Sigmoid colon (tissue), 7 donors: ENCODE results near the gene SCARF1. TPM values are rescaled to one million over a fixed set of nuclear protein-coding genes. Genes with fewer than 3 reads are reported as not detected.
"Not testable (repeated sequence)": the region's sequence is repeated elsewhere in the genome, so short reads cannot be mapped to it uniquely, and the experiment has no call there.

Experiments
- DNase-seq: peaks from one replicate; pipeline ENCODE4 v3.0.0-alpha.2; 2019
- H3K27ac ChIP-seq, 4 donors: fragments of 200-600 bp; sonication (generic); one replicate each; pipeline ENCODE4 v1.5.1; 2016 to 2019; ENCODE audit warnings: mild to moderate bottlenecking in 1 of 4
- H3K27me3 ChIP-seq, 3 donors: fragments of 200-600 bp; sonication (generic); one replicate each; pipeline ENCODE4 v1.5.1; 2019; ENCODE audit warnings: mild to moderate bottlenecking in 1 of 3
- H3K36me3 ChIP-seq, 4 donors: fragments of 200-600 bp; sonication (generic); one replicate each; pipeline ENCODE4 v1.5.1; 2016 to 2019
- H3K4me1 ChIP-seq, 4 donors: fragments of 200-600 bp; sonication (generic); one replicate each; pipeline ENCODE4 v1.5.1; 2017 to 2019
- H3K4me3 ChIP-seq, 4 donors: fragments of 200-600 bp; sonication (generic); one replicate each; pipeline ENCODE4 v1.5.1; 2017 to 2019; ENCODE audit warnings: mild to moderate bottlenecking in 2 of 4, moderate library complexity in 1 of 4
- H3K9me3 ChIP-seq, 4 donors: fragments of 200-600 bp in 3 of 4; sonication (generic) in 3 of 4; one replicate each; pipeline versions ENCODE4 v1.5.1 to v1.6.1; 2013 to 2019
- EP300 ChIP-seq, 4 donors: sonication (generic); formaldehyde crosslinking; IDR thresholded peaks; one replicate each; pipeline ENCODE4 v1.6.1; 2017; ENCODE audit warnings: antibody characterized with exemption in 4 of 4
- POLR2A ChIP-seq, 2 donors: fragments of 450-650 bp; IDR thresholded peaks; one replicate each; pipeline ENCODE4 v1.6.1; 2016; ENCODE audit warnings: antibody characterized with exemption in 2 of 2, mild to moderate bottlenecking in 2 of 2, moderate library complexity in 2 of 2
- POLR2AphosphoS5 ChIP-seq, 4 donors: sonication (generic); formaldehyde crosslinking; IDR thresholded peaks; one replicate each; pipeline ENCODE4 v1.6.1; 2017; ENCODE audit warnings: antibody characterized with exemption in 4 of 4
- WGBS, 2 donors: extraction: QIAGEN DNeasy Blood & Tissue Kit; methylation state at CpG; one replicate each; pipeline ENCODE4 v1.1.7; 2013; 5-methylcytosine and 5-hydroxymethylcytosine counted together
- intact Hi-C: fragments of 100-400 bp; cut with DNase I; formaldehyde crosslinking; loops from one replicate; pipeline ENCODE4 v1.15.1; 2023
- polyA plus RNA-seq, 3 donors: library from polyadenylated mRNA; stranded (reverse); fragments of 200-250 nt; gene quantifications; one replicate each; pipeline ENCODE4 v1.2.3, GENCODE V29; 2013
- total RNA-seq, 4 donors: library from RNA; depleted of rRNA; stranded (reverse); fragments of >200 nt; gene quantifications; one replicate each; pipeline ENCODE4 v1.1.0, GENCODE V29; 2016
- TF ChIP-seq, protein P1 (sequence below), 4 experiments: fragments of 450-650 bp in 3 of 4; fragments of 200-600 bp in 1 of 4; IDR thresholded peaks; one replicate each; pipeline ENCODE4 v1.5.1; 2016 to 2019; ENCODE audit warnings: antibody characterized with exemption in 4 of 4, mild to moderate bottlenecking in 3 of 4, moderate library complexity in 2 of 4
- donor health status: healthy with polysubstance abuse.
- donor health status: Bipolar disorder and iron deficiency.
- donor health status: healthy.

The SCARF1 gene
- total and polyA plus RNA-seq, 7 donors: 2.1 to 10.2 (median 5.4) TPM

DNA sequence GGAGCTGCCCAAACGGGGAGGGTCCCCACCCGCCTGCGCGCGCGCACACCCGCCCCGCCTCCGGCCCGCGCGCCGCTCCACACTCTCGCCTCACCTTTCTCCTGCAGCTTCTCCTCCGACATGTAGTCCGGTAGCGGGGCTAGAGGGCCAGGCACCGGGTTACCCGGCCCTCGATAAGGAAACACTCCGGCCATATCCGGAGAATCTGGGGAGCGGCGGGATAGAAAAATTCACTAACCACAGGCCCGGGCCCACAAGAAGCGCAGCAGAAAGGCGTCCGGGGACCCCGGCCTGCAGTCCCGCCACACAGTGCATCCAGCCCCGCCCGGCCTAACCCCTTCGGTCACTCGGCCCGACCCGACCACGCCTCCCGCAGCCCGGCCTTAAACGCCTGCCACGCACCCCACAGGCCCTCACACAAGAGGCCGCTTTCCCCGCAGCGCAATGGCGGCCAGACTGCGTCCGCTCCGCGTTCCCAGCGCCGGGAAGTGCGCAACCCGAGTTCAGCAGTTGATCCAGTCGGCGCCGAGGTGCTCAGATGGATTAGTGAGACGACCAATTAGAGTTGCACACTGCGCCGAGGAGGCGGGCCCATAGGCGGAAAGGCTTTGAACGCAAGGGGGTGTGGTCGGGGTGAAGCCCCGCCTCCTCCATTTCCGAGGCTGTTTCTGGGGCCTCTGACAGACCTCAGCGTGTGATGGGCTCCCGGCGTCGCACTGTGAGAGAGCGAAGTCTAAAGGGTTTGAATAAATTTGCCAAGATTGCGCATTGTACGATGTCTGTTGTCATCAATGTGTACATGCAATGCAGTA, 39.1 kb upstream of the SCARF1 start, which contains the start of gene PRPF8:
Gene PRPF8, minus strand, starts transcription at position 490 of the 812 bp plus-strand sequence. Its CDS starts 296 bp downstream, at position 194.
- WGBS, 2 donors: 0% methylated on average over 72 of the region's 72 CpGs
- intact Hi-C loops: loop anchor here (1.0 to 2.0 kb wide), 2 partner anchors 26 to 35 kb away; partner anchors contain the start of genes RILP and TLCD2

DNA sequence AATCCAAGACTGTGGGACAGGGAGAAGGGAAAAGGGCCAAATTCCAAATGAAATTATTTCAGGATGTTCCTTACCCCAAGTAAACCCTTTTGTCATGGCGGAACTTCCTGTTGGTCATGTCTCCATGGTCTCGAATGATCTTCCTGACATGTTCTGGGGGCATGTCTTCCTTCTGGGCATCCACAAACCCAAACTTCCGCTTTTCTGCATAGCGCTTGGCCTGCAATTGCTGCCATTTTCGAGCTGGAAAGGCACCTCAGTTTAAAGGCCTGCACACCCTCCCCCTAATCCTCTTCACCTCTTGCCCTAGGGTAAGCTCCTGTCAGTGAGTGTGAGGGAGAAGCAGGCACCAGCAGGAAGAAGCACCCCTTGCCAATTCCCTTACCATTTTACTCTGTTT, 37.9 kb upstream of the SCARF1 start:
- Histone ChIP-seq H3K36me3 (peaks cover 34 to 50% (median 39%) of the 10 kb centered on the region in 4 donors), H3K4me1 (peaks cover 0 to 28% (median 26%) of the 10 kb centered on the region in 4 donors), H3K4me3 (peak overlapping the region; percentile 82 to 97 (median 90)), H3K27me3 (no peaks in the 10 kb centered on the region), H3K9me3 (no peaks in the 10 kb centered on the region), H3K27ac (peak overlapping the region; percentile 91 to 98 (median 96))
- WGBS, 2 donors: 78 to 80% methylated on average over 5 of the region's 5 CpGs
- TF ChIP-seq, protein P1, sequence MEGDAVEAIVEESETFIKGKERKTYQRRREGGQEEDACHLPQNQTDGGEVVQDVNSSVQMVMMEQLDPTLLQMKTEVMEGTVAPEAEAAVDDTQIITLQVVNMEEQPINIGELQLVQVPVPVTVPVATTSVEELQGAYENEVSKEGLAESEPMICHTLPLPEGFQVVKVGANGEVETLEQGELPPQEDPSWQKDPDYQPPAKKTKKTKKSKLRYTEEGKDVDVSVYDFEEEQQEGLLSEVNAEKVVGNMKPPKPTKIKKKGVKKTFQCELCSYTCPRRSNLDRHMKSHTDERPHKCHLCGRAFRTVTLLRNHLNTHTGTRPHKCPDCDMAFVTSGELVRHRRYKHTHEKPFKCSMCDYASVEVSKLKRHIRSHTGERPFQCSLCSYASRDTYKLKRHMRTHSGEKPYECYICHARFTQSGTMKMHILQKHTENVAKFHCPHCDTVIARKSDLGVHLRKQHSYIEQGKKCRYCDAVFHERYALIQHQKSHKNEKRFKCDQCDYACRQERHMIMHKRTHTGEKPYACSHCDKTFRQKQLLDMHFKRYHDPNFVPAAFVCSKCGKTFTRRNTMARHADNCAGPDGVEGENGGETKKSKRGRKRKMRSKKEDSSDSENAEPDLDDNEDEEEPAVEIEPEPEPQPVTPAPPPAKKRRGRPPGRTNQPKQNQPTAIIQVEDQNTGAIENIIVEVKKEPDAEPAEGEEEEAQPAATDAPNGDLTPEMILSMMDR (IDR thresholded peaks at IDR 0.05): no peak
- TF ChIP-seq POLR2AphosphoS5 (IDR thresholded peaks at IDR 0.05) (no peak), EP300 (IDR thresholded peaks at IDR 0.05) (no peak), POLR2A (IDR thresholded peaks at IDR 0.05) (no peak)
- no peak for DNase-seq
- intact Hi-C loops: no loop called here

More for the DNA sequence above, 39.1 kb upstream of the SCARF1 start, which contains the start of gene PRPF8:
- H3K36me3 ChIP-seq: peaks cover 23 to 38% (median 28%) of the 10 kb centered on the region in 4 donors
- no peaks in the 10 kb centered on the region for H3K9me3 ChIP-seq
- H3K4me3 ChIP-seq: peak within 1 kb of the TSS; percentile 82 to 97 (median 90)
- H3K27me3 ChIP-seq: no peaks in the 10 kb centered on the region
- DNase-seq: peak; percentile 99
- H3K27ac ChIP-seq: peak within 1 kb of the TSS; percentile 91 to 98 (median 96)
- TF ChIP-seq, protein P1 (IDR thresholded peaks at IDR 0.05): no peak
- TF ChIP-seq POLR2AphosphoS5 (IDR thresholded peaks at IDR 0.05): peak; percentile 100
- peak; percentile 98 for TF ChIP-seq POLR2A (IDR thresholded peaks at IDR 0.05)
- H3K4me1 ChIP-seq: peaks cover 0 to 28% (median 26%) of the 10 kb centered on the region in 4 donors

DNA sequence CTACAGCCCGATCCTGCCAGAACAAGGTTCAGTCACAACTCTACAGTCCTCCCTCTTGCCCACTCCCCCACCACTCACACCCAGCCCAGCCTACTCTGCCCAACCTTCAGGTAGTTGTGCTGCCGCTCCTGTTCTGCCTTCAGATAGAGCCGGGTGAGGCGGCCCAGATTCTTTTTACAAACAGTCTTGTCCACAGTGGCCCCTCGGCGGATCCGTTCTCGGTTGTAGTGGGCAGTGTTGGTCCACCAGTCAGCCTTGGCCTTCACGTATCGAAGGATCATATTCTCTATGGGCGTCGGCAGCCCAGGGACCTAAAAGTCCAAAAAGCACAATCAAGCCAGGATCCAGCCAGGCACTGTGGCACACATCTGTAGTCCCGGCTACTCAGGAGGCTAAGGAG, 30.9 kb upstream of the SCARF1 start:
- no peak overlapping the region for H3K27ac ChIP-seq
- H3K9me3 ChIP-seq: no peaks in the 10 kb centered on the region
- peaks cover 87 to 100% (median 97%) of the 10 kb centered on the region in 4 donors for H3K36me3 ChIP-seq
- H3K27me3 ChIP-seq: no peaks in the 10 kb centered on the region
- H3K4me1 ChIP-seq: no peaks in the 10 kb centered on the region
- WGBS, 2 donors: 92 to 97% methylated on average over 13 of the region's 13 CpGs
- intact Hi-C loops: no loop called here
- TF ChIP-seq, protein P1 (IDR thresholded peaks at IDR 0.05): no peak
- TF ChIP-seq POLR2A (IDR thresholded peaks at IDR 0.05): no peak
- no peak for TF ChIP-seq POLR2AphosphoS5 (IDR thresholded peaks at IDR 0.05)
- no peak for TF ChIP-seq EP300 (IDR thresholded peaks at IDR 0.05)
- no peak for DNase-seq
- H3K4me3 ChIP-seq: no peak overlapping the region

DNA sequence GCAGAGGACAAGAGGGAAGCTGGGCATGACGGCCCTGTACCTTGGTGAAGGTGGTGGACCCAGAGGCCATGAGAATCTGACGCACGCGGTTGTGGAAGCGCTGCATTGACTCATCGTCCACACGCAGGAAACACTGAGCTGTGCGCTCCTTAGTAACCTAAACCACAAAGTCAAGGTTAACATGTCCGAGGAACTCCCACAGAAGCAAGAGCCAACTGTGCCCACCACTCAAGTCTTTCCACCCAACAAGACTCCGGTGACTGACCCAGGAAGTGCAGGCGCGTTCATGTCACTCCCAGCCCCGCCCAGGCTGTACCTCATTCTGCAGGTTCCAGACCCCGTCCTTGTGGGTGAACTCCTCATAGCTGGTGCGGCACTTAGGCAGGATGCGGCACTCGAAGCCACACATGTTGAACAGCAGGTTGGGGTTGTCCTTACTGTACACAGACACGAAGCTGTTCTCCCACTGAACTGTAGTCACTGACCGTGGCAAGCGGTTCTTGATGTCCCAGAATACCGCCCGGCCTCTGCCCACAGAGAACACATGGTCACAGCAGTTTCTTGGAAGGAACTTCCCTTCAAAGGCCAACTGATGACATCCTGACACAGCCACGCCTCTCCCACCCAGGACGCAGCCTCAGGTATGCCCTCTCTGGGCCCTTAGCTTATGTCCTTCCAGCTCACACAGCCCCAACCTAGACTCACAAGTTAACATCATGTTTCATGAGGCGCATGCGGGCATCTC, 27.7 kb upstream of the SCARF1 start:
- Histone ChIP-seq H3K27ac (no peak overlapping the region), H3K9me3 (no peaks in the 10 kb centered on the region), H3K27me3 (no peaks in the 10 kb centered on the region), H3K4me1 (peaks cover 0 to 19% (median 14%) of the 10 kb centered on the region in 4 donors), H3K4me3 (no peak overlapping the region), H3K36me3 (peaks cover 73 to 97% (median 85%) of the 10 kb centered on the region in 4 donors)
- DNase-seq: peak; percentile 67
- 90 to 94% methylated on average over 26 of the region's 26 CpGs for WGBS, 2 donors
- intact Hi-C loops: no loop called here
- no peak for TF ChIP-seq POLR2A (IDR thresholded peaks at IDR 0.05)
- TF ChIP-seq POLR2AphosphoS5 (IDR thresholded peaks at IDR 0.05): no peak
- TF ChIP-seq, protein P1 (IDR thresholded peaks at IDR 0.05): no peak
- no peak for TF ChIP-seq EP300 (IDR thresholded peaks at IDR 0.05)

DNA sequence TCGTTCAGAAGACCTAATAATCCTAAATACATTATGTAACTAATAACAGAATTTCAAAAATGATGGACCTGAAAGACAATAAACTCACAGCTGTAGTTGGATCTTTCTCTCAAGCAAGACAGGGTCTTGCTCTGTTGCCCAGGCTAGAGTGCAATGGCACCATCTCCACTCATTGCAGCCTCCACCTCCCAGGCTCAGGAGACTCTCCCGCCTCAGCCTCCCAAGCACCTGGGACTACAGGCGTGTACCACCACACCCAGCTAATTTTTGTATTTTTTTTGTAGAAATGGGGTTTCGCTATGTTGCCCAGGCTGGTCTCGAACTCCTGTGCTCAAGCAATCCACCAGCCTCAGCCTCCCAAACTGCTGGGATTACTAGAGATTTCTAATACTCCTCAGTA, 18.4 kb upstream of the SCARF1 start:
- Histone ChIP-seq H3K4me1 (peaks cover 0 to 12% (median 1%) of the 10 kb centered on the region in 4 donors), H3K36me3 (peaks cover 34 to 96% (median 56%) of the 10 kb centered on the region in 4 donors)
- H3K4me3 ChIP-seq, H3K9me3 ChIP-seq, H3K27me3 ChIP-seq, H3K27ac ChIP-seq, intact Hi-C loops, DNase-seq: not testable (repeated sequence)
- WGBS, 2 donors: 94 to 96% methylated on average over 5 of the region's 5 CpGs
